Stimulated activated CD4-positive, alpha-beta T cell treated with anti-CD3 and anti-CD28 coated beads, Interleukin-15, amount 100 ng/mL, for 1 hour (primary cell): ENCODE results near the gene ADAD2.

Experiments
- DNase-seq, 2 donors: peaks; one replicate each; pipeline ENCODE4 v3.0.0-alpha.2; 2020; ENCODE audit warnings: low read depth in 1 of 2, low spot score in 1 of 2

ADAD2 gene

GRCh38 chr16:84190731-84191388 lies at the start of gene ADAD2:
Gene ADAD2, plus strand, starts transcription at chr16:84191157. Its CDS starts 74 bp downstream, at chr16:84191231.
- DNase-seq: no peak

DNA sequence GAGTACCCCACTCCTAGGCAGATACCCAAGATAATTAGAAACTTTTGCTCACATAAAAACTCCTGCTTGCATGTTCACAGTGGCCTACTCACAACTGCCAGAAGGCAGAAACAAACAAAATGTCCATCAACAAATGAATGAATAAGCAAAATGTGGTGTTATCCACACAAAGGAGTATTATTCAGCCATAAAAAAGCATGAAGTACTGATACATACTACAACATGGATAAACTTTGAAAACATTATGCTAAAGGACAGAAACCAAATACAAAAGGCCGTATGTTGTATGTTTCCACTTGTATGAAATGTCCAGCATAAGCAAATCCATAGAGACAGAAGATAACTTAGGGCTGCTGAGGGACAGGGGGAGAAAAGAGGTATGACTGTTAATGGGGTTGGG lies 47.9 kb upstream of the ADAD2 start:
- DNase-seq: no peak

DNA sequence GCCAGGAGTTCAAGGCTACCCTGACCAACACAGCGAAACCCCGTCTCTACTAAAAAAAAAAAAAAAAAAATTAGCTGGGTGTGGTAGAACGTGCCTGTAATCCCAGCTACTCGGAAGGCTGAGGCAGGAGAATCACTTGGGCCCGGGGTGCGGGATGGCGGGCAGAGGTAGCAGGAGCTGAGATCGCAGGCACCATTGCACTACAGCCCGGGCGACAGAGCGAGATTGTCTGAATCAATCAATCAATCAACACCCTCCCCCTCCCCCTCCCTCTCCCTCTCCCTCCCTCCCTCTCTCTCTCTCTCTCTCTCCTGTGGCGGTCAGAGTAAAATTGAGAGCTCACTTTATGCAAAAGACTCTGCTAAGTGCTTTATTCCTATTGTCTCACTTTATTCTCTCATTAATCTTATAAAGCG lies 47.2 kb upstream of the ADAD2 start:
- DNase-seq: no peak

DNA sequence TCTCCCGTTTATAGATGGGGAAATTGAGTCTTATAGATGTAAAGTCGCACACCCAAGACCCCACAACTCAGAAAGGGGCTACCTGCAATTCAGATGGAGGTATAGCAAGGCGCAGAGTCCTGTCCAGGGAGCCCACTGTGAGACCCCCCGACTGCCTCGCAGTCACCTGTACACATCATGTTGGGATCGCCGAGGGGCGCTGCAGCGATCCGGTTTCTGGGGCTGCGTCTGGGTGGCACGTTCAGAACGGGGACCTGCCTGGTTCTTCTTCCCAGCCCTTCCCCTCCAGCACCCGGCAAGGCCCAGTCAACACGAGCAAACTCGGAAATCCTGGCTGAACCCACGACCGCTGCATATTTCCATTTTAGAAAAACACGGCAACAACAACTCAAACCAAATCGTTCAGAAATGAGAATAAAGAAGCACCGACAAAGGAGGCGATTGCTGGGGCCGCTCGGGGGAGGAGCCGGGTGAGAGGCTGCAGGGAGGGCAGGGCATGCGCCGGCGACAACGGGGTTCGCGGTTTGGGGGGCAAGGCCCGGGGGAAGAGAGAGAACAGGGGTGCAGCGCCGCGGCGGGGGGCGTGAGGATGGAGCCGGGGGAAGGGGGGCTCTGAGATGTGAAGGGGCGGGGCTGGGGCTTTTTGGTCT lies 46.6 kb upstream of the ADAD2 start:
- DNase-seq: peak in 1 of 2 donors; percentile 14

- peak; percentile 93 to 95 for DNase-seq
These were observed 45.9 kb upstream of the ADAD2 start, which contains the start of the genes DNAAF1 and HSDL1 for GRCh38 chr16:84144859-84145639. Gene DNAAF1, plus strand, starts transcription at chr16:84145308. Its CDS starts 133 bp downstream, at chr16:84145441. Gene HSDL1, minus strand, starts transcription at chr16:84145177. Its CDS starts 13,856 bp downstream, at chr16:84131321.

DNA sequence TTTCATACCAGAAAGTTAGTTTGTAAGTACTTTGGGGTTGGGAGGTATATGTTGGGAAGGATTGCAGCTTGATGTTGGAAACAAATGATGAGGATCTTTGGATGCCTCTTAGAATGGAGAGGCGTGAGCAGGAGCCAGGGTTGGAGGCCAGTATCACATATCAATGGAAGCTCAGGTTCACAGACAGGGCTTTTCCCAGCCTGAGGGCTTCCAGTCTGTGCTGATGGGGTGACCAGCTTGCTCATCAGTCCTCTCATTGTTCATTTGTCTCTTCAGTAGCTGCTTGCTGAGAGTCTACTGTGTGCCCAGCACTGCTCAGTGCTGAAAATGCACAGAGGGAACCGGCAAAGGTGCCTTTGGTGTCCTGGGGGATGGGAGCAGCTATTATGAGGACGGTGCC lies 40.0 kb upstream of the ADAD2 start:
- DNase-seq: no peak

- no peak for DNase-seq
These were observed 37.2 kb upstream of the ADAD2 start for GRCh38 chr16:84153660-84154214.

DNA sequence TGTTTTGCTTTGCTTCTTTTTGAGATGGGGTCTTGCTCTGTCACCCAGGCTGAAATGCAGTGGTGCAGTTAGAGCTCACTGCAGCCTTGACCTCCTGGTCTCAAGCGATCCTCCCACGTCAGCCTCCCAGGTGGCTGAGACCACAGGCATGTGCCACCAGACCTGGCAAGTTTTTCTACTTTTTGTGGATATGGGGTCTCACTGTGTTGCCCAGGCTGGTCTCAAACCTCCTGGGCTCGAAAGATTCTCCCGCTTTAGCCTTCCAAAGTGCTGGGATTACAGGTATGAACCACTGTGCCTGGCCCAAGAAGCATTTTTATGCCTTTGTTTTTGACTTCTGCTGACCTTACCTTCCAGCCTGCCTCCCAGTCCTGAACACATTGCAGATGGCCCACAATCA lies 35.7 kb upstream of the ADAD2 start:
- no peak for DNase-seq

DNA sequence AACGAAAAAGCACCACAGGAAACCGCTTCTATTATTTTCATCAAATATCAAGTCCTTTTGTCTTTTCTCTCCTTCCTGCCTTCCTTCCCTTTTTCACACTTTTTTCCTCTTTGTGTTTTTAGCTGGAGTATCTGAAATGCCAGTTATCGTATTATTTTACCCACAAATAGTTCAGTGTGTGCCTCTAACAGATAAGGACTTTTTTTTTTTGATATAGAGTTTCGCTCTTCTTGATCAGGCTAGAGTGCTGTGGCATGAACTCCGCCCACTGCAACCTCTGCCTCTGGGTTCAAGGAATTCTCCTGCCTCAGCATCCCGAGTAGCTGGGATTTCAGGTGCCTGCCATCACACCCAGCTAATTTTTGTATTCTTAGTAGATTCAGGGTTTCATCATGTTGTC lies 35.2 kb upstream of the ADAD2 start:
- DNase-seq: no peak

DNA sequence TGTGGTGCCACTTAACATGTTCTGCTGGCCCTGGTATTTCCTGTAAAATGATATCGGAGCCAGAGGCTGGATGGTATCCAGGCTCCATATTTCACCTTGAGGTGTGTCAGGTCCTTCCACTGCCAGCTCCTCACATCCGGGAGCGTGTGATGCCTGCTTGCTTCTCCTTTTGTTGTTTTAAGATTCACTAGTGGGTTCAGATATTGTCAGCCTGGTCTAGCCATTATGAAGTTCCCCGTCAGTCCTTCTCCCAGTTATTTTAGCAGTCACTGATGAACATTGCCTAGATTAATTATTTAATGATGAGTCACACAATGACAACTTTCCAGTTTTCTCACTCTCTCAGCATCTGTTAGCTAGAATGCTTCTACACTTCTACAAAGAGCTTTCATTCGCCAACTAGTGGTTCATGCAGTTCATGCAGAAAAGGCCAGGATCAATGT lies 34.6 kb upstream of the ADAD2 start:
- DNase-seq: no peak

GRCh38 chr16:84159007-84159406 lies 31.9 kb upstream of the ADAD2 start:
- no peak for DNase-seq

GRCh38 chr16:84159800-84160199 lies 31.2 kb upstream of the ADAD2 start:
- DNase-seq: no peak

GRCh38 chr16:84161037-84161436 lies 29.9 kb upstream of the ADAD2 start:
- no peak for DNase-seq

- no peak for DNase-seq
These were observed 29.2 kb upstream of the ADAD2 start for GRCh38 chr16:84161801-84162200.

DNA sequence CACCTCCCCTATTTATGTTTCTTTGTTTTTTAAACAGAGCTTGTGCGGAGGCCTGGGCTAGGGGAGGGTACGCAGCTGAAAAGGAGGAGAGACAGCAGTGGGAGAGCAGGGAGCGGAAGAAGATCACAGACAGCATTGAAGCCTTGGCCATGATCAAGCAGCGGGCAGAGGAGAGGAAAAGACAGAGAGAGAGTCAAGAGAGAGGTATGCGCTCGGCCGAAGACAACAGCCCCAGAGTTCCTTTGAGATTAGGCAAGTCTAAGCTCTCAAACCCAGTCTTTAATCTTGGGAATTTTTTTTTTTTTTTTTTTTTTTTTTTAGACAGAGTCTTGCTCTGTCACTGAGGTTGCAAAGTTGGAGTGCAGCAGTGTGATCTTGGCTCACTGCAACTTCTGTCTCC lies 25.2 kb upstream of the ADAD2 start:
- no peak for DNase-seq

- no peak for DNase-seq
These were observed 23.9 kb upstream of the ADAD2 start for GRCh38 chr16:84166796-84167695.

GRCh38 chr16:84169765-84170310 lies 21.1 kb upstream of the ADAD2 start:
- no peak for DNase-seq

- DNase-seq: no peak
These were observed 16.6 kb upstream of the ADAD2 start for GRCh38 chr16:84174396-84174795.

- peak in 1 of 2 donors; percentile 48 for DNase-seq
These were observed 15.4 kb upstream of the ADAD2 start for GRCh38 chr16:84175350-84176081.
